Astrocyte of the hippocampus (primary cell): ENCODE data around the gene RAD54L.
"Not testable (repeated sequence)": the region's sequence is repeated elsewhere in the genome, so short reads cannot be mapped to it uniquely, and the experiment has no call there.

Source experiments
- DNase-seq: peaks from one replicate; pipeline ENCODE4 v3.0.0; 2011; ENCODE audit warnings: low read depth, low spot score

RAD54L gene

GRCh38 chr1:46247436-46248121 lies at the start of gene RAD54L:
Gene RAD54L (plus strand): TSS chr1:46247763. CDS start chr1:46248406, 643 bp downstream.
- peak; percentile 99 for DNase-seq

GRCh38 chr1:46197964-46198811 lies 49.4 kb upstream of the RAD54L start, which contains the start of gene POMGNT1:
Gene POMGNT1 (minus strand): TSS chr1:46198434. CDS start chr1:46197821, 613 bp downstream.
- DNase-seq: peak; percentile 86

GRCh38 chr1:46199233-46199749 lies 48.3 kb upstream of the RAD54L start:
- DNase-seq: no peak

- peak; percentile 18 for DNase-seq
Observed at GRCh38 chr1:46203738-46204405, 43.7 kb upstream of the RAD54L start.

DNA sequence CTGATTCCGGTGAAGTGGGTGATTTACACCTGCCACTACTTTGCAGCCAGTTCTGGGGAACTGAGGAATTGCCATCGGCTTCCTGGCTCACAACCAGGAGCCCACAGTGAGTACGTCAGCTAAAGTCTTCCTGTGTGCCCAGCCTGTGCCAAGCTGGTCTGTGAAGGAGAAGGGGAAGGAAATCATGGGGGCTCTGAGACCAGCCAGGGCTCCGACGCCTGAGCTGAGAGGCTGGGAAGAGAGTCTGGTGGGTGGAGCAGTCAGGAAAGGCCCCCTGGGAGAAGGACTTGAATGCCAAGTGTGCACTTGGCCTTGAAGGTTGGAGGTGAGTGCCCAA lies 43.2 kb upstream of the RAD54L start:
- no peak for DNase-seq

DNA sequence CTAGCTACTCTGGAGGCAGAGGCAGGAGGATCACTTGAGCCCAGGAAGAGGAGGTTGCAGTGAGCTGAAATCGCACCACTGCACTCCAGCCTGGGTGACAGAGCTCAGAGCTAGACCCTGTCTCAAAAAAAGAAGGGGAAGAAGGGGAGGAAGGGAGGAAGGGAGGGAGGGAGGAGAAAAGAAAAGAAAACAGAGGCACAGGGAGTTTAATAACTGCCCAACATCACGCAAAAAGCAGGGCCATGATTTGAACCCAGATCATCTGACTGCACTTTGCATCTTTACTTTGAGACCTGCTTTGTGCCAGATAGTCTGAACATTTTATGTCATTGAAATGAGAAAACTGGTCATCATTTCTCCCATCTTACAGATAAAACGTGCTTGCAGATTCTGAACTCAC lies 42.4 kb upstream of the RAD54L start:
- no peak for DNase-seq

GRCh38 chr1:46205791-46206190 lies 41.8 kb upstream of the RAD54L start:
- DNase-seq: no peak

- no peak for DNase-seq
Observed at GRCh38 chr1:46206399-46206798, 41.2 kb upstream of the RAD54L start.

DNA sequence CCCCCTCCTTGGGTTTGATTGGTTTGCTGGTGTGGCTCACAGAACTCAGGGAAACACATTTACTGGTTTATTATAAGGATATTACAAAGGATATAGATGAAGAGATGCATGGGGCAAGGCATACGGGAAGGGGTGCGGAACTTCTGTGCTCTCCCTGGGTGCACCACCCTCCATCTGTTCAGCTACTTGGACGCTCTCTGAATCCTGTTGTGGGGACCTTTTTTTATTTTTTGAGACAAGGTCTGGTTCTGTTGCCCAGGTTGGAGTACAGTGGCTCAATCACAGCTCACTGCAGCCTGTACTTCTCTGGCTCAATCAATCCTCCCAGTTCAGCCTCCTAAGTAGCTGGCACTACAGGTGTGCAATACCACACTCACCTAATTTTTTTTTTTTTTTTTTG lies 37.0 kb upstream of the RAD54L start:
- DNase-seq: no peak

- DNase-seq: no peak
Observed at GRCh38 chr1:46211051-46211450, 36.5 kb upstream of the RAD54L start.

DNA sequence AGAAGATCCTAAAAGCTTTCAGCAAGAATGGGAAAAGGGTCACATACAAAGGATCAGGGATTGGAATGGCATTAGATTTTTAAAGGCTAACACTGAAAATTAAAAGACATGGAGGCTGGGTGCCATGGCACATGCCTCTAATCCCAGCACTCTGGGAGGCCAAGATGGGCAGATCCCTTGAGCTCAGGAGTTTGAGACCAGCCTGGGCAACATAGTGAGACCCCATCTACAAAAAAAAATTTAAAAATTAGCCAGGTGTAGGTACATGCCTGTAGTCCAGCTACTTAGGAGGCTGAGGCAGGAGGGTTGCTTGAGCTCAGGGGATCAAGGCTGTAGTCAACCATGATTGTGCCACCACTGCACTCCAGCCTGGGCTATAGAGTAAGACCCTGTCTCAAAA lies 32.1 kb upstream of the RAD54L start:
- DNase-seq: no peak

- DNase-seq: no peak
Observed at GRCh38 chr1:46218443-46218842, 29.1 kb upstream of the RAD54L start.

DNA sequence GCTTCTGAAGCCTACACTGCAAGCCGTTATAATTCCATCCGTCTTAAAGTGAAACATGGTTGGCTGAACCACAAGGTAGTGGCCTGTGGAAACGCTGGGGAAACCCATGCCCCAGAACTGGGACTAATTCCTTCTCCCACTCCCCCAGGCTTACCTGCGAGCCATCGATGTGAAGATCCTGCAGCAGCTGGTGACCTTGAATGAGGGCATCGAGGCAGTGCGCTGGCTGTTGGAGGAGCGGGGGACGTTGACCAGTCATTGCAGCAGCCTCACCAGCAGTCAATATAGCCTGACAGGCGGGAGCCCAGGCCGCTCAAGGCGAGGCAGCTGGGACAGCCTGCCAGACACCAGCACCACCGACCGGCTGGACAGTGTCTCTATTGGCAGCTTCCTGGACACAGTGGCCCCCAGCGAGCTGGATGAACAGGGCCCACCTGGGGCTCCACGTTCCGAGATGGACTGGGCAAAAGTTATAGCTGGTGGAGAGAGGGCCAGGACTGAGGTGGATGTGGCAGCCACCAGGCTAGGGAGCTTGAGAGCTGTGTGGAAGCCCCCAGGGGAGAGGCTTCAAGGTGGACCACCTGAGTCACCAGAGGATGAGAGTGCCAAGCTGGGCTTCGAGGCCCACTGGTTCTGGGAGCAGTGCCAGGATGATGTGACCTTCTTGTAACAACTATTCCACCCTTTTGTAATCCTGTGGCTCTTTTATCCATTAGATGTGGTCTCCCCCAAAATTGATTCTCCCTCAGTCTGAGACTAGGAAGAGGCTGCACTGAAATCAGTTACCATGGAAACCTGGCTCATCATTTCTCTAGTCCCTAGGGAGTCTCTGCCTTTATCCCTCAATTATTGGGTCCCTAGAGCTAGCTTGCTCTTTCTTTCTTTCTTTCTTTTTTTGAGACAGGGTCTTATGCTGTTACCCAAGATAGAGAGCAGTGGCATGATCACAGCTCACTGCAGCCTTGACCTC lies 27.7 kb upstream of the RAD54L start:
- DNase-seq: no peak

- DNase-seq: no peak
Observed at GRCh38 chr1:46220808-46221207, 26.8 kb upstream of the RAD54L start.

- no peak for DNase-seq
Observed at GRCh38 chr1:46221749-46222148, 25.8 kb upstream of the RAD54L start.

DNA sequence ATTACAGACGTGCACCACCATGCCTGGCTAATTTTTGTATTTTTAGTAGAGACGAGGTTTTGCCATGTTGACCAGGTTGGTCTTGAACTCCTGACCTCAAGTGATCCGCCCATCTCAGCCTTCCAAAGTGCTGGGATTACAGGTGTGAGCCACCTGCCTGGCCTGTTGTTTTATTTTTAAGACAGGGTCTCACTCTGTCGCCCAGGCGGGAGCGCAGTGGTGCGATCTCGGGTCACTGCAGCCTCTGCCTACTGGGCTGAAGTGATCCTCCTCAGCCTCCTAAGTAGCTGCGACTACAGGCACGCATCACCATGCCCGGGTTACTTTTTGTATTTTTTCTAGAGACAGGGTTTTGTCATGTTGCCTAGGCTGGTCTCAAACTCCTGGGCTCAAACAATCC lies 24.5 kb upstream of the RAD54L start:
- not testable (repeated sequence) for DNase-seq

GRCh38 chr1:46223472-46223943 lies 24.1 kb upstream of the RAD54L start:
- peak; percentile 93 for DNase-seq

GRCh38 chr1:46224966-46225365 lies 22.6 kb upstream of the RAD54L start:
- DNase-seq: no peak

DNA sequence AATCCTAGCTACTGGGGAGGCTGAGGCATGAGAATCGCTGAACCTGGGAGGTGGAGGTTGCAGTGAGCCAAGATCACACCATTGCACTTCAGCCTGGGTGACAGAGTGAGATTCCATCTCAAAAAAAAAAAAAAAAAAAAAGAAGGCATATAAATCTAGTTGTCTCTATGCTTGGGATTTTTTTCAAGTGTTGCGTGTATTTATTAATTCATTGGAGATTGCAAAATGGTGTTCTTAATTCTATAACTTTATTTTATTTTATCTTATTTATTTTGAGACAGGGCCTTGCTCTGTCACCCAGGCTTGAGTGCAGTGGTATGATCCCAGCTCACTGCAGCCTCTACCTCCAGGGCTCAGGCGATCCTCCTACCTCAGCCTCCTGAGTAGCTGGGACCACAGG lies 16.3 kb upstream of the RAD54L start:
- DNase-seq: not testable (repeated sequence)

GRCh38 chr1:46236882-46237281 lies 10.7 kb upstream of the RAD54L start:
- no peak for DNase-seq

DNA sequence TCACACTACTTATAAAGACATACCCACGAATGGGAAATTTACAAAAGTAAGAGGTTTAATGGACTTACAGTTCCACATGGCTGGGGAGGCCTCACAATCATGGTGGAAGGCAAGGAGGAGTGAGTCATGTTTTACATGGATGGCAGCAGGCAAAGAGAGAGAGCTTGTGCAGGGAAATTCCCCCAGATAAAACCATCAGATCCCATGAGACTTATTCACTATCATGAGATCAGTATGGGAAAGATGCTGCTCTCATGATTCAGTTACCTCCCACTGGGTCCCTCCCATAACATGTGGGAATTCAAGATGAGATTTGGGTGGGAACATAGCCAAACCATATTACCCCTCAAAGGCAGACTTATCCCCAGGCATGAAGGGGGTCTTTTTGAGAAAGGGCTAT lies 8.7 kb upstream of the RAD54L start:
- DNase-seq: not testable (repeated sequence)
